Hematopoietic multipotent progenitor cell treated with erythropoietin and hydrocortisone succinate and interleukin-3 and kit ligand, for 15 days (in vitro differentiated cells): ENCODE measurements around the gene ATOH8.

Source experiments
- DNase-seq: peaks from one replicate; pipeline ENCODE4 v3.0.0-alpha.2; 2015; ENCODE audit warnings: low spot score

ATOH8 gene

DNA sequence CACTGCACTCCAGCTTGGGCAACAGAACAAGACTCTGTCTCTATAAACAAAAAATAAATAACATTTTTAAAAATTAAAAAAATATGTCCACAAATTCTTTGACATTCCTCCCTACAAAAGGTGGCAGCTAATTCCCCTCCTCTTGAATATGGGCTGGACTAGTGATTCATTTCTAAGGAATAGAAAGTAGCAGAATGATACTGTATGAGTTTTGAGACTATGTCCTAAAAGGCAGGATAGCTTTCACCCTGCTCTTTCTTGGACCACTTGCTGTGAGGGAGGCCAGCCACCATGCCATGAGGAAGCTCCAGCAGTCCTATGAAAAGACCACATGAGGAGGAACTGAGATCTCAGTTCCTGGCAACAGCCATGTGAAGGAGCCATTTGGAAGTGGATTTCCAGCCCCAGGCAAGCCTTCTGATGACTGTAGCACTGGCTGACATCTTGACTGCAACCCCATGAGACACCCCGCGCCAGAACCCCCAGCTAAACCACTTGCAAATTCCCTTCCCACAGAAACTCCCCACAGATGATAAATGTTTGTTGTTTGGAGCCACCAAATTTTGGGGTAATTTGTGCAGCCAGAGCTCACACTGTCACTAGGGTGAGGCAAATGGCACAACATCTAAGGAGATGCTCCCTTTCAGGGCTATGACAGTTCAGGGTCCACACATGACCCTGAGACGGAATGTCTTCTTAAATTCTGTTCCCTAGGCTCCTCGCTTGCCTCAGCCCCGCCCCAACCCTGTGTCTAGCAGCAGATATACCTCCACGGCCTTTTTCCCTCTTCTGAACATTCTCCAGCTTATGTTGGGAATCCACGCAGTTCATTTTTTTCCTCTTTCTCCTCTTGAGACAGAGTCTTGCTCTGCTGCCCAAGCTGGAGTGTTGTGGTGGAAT lies 17.1 kb upstream of the ATOH8 start:
- DNase-seq = no peak

DNA sequence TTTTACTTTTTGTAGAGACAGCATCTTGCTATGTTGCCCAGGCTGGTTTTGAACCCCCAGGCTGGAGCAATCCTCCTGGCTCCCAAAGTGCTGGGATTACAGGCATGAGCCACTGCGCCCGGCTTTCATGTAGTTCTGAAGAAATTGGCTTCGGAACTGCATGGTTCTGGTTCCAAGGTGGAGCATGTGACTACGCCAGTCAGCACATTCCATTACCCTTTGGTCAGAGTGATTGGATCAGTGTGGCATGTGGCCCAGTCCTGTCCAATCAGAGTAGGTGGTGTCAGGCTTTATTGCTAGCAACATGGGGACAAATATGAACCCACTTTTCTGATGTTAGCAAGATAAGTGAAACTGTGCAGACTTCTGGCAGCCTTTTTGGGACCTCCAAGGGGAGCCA lies 16.3 kb upstream of the ATOH8 start:
- no peak for DNase-seq

DNA sequence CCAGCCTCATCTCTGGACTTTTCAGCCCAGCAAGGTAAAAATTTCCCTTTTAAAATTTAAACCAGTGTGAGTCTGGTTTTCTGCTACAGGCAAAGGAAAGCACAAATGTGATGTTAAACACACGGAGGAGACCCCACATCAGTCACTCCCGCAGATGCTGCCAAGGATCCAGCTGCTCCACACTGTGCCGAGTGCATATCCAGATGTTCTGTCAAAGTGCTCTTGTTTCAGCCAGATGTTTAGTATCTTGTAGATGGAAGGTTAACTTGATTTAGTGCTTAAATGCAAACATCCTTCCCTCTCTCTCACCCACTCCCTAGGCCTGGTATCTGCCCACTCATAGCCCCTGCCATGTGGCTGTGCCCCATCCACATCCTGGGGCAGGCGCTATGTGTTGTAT lies 15.8 kb upstream of the ATOH8 start:
- no peak for DNase-seq

DNA sequence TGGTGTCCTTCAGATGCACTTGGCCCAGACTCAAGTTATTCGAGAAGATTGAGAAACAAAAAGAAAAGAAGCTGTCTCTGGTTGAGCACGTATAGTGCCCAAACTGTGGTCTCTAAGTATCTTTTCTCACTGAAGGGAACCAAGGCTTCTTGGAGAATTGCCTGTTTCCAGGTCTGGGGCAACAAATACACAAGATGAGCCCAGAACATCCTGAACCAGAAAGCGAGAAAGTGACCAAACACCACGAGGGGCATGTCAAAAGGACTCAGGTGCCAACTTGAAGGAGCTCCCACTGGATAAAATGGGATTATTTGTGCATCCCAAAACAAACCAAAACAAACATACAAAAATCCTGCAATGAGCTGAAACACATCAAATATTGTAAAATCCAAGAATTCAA lies 13.6 kb upstream of the ATOH8 start:
- DNase-seq = no peak

DNA sequence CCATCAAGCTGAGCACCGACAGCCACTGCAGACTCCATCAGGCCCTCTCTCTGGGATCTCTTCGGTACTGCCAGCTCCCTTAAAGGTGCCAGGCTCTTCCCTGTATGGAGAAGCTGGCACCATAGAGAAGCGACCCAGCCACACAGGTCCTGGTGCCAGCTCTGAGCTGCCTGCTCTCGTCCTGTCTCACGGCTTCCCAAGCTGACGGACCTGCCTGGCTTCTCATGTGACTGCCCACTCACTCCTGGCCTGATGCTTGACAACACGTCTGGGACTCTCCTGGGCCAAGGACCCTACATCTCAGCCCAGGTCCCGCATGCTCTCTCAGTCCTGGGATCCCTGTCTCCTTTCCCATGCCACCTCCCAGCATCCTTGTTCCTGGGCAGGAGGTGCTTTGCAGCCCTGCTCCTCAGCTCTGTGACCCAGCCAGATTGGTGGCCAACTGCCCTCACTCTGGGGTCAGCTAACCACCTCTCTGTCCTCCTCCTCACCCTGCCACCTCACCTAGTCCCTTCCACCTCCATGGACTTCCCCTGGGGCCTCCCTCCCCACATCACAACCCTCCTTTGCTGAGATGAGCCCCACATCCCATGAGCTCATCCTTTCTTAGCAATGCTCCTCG lies 12.5 kb upstream of the ATOH8 start:
- DNase-seq = no peak

DNA sequence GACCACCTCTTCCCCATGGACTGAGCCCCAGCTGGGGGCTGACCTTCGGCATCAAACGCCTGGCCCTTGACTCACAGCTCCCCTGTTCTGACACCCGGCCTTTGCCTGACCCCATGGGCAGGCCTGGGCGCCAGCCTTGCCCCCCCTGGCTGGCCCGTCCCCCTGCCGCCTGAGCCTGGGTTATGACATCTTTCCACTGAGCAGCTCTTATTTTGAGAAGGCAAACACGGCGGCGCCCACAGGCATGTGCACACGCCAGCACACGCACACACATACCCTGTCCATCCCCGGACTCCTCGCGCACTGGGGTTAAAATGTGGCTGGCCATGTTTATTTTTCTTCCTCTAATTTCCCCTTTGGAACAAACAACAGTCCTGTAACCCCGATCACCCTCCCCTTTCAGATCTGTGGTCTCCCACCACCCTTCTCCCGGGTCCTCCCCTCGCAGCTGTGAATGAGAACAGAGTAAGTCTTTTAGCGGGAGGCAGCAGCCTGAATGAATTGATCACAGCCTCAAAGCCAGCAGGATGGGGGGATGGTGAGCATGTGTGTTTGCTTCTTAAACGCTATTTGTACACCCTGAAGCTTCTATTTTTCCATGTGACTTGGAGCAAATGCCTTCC lies 11.8 kb upstream of the ATOH8 start:
- no peak for DNase-seq

DNA sequence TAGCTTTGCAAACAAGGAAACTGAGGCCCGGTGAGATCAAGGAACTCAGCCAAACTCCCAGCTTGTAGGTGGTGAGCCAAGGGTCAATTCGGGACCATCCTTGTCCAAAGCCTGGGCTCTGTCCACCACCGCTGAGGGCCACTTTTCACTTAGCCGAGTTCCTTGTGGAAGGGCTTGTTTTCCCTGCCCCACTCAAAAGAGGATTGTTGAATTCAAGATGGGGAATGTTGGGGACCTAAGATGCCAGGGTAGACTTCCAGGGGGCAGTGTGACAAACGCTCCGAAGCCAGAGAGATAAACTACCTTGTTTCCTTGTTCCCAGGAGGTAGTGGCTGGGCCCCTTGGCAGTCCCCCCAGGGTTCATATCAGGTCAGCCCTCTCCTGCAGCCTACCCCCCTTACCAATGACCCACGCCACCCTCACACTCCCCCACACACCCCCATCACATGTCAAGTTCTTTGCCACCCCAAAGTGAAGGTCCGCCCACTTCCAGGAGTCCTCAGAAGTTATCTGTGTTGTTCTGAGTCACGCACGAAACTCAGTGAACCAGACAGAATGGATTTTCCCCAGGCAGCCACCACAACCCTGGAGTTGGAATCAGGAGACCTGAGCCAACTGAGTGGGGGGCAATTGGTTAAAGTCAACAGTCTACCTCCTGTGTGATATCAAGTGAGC lies 10.3 kb upstream of the ATOH8 start:
- DNase-seq = no peak

DNA sequence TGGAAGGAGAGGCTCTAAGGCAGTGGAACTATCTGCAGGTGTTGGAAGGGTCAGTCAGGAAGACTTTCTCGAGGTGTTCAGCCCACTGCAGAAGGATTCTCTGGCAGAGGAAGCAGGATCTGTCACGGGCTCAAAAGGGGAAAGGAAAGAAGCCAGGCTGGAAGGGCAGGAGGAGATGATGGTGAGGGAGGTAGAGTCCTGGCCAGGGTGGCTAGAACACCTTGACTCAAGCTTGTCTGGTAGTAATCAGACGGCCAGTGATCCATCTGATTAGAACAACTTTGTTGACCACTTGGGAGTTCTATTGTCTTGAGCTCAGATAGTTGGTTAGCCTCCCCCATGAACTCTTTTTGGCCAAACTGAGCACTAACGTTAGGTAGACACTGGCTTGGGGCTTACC lies 9.7 kb upstream of the ATOH8 start:
- DNase-seq = no peak

DNA sequence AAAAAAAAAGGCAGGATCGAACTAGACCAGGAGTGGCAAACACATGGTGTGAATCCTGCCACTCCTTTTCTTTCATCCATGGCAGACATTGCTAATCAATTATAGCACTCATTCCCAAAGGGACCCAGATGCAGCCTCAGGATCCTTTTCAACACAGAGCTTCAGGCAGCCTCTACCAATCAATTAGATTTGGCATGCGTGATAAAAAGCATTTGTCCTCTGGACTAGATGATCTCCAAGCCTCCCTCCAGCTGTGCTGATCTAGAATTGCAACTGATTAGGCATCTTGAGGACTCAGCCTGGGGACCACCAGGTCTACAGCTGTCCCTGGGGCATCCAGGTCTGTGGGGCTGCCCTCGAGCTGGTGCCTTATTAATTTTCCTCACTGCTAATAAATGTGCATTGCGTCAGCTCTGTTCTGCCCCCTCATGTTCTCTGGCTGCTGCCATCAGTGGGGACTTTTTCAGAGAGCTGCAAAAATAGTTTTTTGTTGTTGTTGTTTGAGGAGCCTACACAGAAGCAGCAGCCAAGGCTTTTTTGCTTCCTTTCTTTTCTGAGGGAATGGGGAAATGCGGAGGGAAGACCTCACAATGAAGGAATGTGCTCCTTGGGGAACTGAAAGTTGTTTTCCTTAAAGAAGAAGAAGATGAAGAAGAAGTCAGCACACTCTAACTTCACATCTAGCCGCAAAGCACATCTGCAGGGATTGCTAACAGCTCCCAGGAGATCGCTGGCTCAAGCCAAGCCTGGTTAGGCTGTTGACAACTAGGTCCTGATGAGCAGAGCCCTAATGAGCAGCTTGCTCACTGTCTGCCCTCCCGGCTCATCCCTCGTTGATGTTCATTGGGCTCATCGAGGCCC lies 8.8 kb upstream of the ATOH8 start:
- DNase-seq = no peak

DNA sequence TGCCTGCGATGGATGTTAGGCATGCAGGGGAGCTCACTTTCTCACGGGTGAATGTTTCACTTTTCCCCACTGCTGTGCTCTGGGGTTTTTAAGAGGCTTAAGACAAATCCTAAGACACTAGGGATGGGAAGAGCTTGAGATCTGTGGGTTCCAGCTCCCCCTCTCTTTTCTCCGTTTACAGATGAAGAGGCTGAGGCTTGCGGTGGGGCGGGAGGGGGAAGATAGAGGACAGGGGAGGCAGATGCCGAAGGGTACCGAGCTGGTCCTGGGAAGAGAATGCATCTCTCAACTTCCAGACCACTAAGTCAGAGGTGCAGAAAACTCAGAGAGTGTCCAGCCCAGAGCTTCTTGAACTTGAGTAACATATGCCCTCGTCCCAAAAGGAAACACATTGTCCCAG lies 8.2 kb upstream of the ATOH8 start:
- no peak for DNase-seq

DNA sequence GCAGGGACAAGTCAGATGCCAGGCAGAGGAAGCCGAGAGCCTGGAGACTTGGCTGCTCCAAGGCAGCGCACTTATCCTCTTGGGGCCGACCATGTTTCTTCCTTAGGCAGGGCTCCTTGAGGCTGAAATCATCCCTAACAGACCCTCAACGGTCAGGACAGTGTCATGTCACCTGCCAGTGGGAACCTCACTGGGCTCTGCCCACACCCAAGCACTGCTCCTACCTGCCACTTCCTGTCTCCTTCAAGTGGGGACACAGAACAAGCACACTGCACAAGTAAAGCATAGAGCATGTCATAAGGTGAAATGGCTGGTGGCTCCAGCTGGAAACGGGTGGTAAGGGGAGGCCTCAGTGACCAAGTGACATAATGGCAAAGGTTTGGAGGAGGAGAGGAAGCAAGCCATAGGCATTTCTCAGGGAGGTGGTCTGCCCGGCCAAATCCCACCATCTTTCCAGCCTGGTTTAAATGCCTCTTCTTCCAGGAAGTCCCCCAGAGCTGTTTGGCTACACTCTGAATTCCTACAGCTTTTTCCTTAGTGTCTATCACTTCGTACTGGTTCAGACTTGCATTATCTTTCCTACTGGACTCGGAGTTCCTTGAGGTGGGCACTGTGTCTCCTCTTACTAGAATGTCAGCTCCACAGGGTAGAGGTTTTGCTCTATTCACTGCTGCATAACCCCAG lies 7.3 kb upstream of the ATOH8 start:
- no peak for DNase-seq

DNA sequence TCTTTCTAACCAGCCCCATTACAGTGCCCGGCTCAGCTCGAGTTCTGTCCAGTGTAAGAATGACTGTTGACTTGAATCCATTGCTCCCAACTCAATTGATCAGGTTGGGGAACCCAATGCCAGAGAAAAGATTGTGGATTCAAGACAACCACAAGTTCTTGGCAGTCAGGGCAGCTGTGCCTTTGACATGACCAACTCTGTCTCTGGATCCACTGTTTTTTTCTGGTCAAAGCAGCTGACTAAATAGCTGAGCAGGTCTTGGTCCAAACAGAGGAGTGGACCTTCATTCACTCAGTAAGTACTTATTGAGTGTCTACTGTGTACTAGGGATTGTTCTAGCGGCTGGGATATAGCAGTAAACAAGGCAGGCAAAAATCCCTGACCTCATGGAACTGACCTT lies 6.3 kb upstream of the ATOH8 start:
- no peak for DNase-seq

DNA sequence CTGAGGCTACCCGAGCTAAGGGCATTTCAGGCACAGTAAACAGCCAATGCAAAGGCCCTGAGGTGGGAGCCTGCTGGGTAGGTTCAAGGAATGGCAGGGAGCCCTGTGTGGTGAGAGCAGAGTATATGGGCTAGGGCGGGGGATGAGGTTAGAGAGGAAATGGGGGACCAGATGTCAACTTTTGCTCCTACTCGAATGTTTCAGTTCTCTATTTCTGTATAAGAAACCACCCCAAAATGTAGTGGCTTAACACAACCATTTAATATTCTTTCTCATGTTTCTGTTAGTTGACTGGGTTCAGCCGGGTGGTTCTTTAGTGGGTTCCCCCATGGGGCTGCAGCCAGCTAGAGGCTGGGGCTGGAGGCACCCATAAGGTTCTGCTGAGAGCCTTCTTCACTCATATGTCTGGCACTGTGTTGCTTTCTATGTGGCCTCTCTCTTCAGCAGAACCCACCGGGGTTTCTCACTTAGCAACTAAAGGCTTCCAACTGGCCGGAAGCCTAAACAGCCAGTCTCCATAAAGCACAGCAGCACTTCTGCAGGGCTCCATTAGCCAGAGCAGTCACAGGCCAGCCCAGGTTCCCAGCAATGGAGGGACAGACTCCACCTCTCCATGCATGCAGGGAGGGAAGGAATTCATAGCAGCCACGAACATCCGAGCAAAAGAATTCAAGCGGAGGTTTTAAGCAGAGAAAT lies 5.6 kb upstream of the ATOH8 start:
- DNase-seq = no peak

DNA sequence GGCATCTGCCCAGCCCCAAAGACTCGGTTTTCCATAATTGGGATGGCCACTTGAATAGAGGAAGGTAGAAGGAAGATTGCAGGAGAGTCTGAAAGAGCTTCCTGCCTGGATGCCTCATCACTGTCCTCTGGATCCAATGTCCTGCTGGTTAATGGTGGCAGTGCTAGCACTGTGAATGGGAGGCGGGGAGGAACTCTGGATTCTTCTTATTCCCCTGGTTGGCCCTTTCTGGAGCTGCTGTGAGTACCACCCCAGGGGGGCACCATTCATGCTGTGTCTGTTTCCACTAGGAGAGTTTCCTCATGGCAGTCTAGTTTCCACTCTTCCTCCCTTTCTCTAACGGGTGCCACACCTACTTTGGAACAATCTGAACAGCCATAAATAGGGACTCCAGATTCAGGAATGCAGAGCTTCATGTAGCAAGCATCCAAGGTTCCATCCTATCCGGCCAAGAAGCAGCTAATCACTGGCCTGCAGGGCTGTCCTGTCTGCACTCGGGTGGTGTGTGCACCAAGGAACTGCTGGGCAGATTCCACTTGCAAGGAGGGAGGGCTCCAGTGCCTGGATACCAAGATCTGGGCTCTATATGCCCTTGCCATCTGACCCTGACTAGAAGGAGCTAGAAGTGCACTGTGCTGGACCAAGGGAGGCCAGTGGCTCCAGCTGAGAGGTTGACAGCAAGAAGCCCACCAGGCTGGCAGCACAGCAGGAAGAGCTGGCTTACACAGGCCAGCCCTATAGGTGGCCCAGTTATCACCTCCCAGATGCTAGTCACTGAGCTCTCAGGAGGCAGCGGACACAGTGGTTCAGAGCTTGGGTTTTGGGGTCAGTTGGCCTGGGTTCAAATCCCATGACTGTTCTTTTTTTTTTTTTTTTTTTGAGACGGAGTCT lies 4.6 kb upstream of the ATOH8 start:
- DNase-seq = no peak

DNA sequence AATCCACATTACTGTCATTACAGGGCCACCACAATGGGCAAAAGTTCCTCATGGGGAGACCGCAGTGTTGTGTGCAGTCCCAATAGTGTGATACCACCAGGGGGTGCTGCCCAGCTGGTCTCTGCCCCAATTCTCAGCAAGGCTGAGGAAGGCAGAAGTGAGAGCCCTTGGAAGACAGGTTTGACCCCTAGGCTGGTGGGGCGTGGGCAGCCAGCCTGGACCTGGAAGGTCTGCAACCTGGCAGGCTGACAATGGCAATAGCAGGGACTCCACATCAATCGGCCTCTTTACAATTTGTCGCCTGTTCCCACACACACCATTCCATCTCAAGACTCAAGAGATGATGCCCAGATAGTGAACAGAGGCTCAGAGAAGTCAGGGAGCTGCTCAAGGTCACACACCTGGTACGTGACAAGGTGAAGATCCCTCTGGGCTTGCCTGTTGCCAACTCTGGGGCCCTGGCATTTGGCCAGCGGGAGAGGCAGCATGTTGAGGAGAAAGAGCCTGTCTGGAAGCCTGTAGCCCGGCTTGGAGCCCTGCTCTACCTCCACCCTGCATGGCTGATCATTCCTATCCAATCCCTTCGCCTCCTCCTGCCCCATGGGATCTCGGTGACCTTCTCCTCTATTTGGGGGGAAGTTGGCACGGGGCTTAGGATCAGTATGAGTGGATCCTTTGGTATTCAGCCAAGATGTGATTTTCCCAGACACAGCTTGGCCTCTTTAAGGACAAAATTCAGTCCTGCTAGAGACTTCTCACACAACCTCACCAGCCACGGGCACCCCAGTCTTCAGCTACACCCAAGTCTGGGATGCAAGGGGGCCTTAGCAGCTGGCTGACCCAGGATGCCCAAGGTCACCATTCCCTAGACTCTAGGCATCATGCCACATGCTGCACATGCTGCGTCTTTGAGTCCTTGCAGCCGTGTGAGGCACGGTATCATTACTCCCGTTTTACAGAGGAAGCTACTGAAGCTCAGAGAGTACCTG lies 2.9 kb upstream of the ATOH8 start:
- peak; percentile 6 for DNase-seq

DNA sequence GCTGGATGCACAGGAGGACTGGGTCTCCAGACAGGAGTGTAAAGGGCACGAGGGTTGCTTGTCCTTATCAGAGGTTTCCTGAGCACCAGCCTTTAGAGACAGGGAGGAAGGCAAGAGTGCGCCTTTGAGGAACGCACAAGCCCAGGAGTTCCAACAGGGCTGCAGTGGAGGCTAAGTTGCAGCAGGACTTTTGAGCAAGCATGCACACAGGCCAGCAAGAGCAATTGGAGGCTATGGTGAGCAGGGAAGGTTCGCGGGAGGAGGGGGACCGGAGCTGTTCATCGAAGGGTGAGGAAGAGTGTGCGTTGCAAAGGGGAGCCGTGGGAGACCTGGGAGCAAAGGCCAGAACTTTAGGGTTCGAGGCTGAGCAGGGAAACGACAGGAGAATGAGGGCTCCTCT lies 2.2 kb upstream of the ATOH8 start:
- no peak for DNase-seq

DNA sequence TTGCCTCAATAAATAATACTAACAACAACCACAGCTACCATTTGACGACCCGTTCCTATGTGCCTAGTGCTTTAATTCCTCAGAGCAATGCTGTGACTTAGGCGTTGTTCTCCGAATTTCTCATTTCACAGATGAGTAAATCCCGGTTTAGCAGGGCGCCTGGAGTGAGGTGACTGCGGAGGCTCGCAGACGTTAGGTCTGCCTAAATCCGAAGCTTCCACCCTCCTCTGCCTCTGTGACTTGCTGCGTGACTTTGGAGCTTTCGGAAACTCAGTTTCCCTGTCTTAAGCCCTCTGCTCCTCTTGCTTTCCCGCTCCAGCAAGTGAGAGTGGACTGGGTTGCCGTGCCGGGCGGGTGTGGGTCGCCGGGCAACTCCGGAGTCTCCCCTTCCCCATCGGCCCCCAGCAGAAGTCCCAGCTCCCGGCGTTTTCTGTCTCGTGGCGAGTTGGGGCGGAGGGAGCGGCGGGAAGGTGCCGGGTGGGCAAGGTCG lies 711 bp upstream of the ATOH8 start:
- no peak for DNase-seq
